Breast epithelium (tissue), 4 donors: ENCODE results near the gene HVCN1. TPM values are rescaled to one million over a fixed set of nuclear protein-coding genes. Genes with fewer than 3 reads are reported as not detected.

Experiments used
- DNase-seq, 2 donors: peaks; one replicate each; pipeline ENCODE4 v3.0.0-alpha.2; 2019; ENCODE audit warnings: low spot score in 2 of 2
- H3K27ac ChIP-seq, 2 donors: fragments of 200-600 bp; sonication (generic) in 1 of 2; one replicate each; pipeline ENCODE4 v1.5.1; 2016 to 2019; ENCODE audit warnings: mild to moderate bottlenecking in 1 of 2
- H3K27me3 ChIP-seq, 2 donors: fragments of 200-600 bp; sonication (generic) in 1 of 2; one replicate each; pipeline versions ENCODE4 v1.5.1 to v1.6.0; 2017 to 2019; ENCODE audit warnings: control low read depth in 1 of 2, mild to moderate bottlenecking in 1 of 2
- H3K36me3 ChIP-seq: fragments of 200-600 bp; one replicate; pipeline ENCODE4 v1.5.1; 2019
- H3K4me1 ChIP-seq, 2 donors: fragments of 200-600 bp; sonication (generic); one replicate each; pipeline ENCODE4 v1.5.1; 2016 to 2019; ENCODE audit warnings: control low read depth in 1 of 2
- H3K4me3 ChIP-seq, 3 donors: fragments of 200-600 bp; sonication (generic); 1 replicate in 2 of 3; 2 replicates in 1 of 3; pipeline ENCODE4 v1.5.1; 2016 to 2019; ENCODE audit warnings: mild to moderate bottlenecking in 3 of 3, moderate library complexity in 2 of 3
- H3K9me3 ChIP-seq, 2 donors: fragments of 200-600 bp; sonication (generic) in 1 of 2; one replicate each; pipeline ENCODE4 v1.5.1; 2016 to 2019; ENCODE audit warnings: control low read depth in 1 of 2
- CTCF ChIP-seq, 3 donors: fragments of 450-650 bp; IDR thresholded peaks; one replicate each; pipeline ENCODE4 v1.5.1; 2016 to 2017; ENCODE audit warnings: antibody characterized with exemption in 3 of 3, mild to moderate bottlenecking in 3 of 3, moderate library complexity in 3 of 3
- POLR2A ChIP-seq: fragments of 450-650 bp; IDR thresholded peaks from one replicate; pipeline ENCODE4 v1.6.1; 2016; ENCODE audit warnings: antibody characterized with exemption, mild to moderate bottlenecking, moderate library complexity
- POLR2AphosphoS5 ChIP-seq, 3 donors: sonication (generic); formaldehyde crosslinking; IDR thresholded peaks; one replicate each; pipeline ENCODE4 v1.6.1; 2017; ENCODE audit warnings: antibody characterized with exemption in 3 of 3
- intact Hi-C: fragments of 100-400 bp; cut with DNase I; formaldehyde crosslinking; loops from one replicate; pipeline ENCODE4 v1.15.1; 2023; ENCODE audit warnings: low total_unique reads
- total RNA-seq, 3 donors: library from RNA; depleted of rRNA; stranded (reverse); fragments of >200 nt; gene quantifications; one replicate each; pipeline ENCODE4 v1.1.0, GENCODE V29; 2016

HVCN1 gene
- total RNA-seq, 3 donors from 2014 or later: 2.6 to 16.6 (median 7.6) TPM

GRCh38 chr12:110677982-110678381 is 10.9 kb downstream of the HVCN1 start:
- H3K4me3 ChIP-seq: no peak overlapping the region
- H3K4me1 ChIP-seq: no peaks in the 10 kb centered on the region
- no peak for DNase-seq
- intact Hi-C loops: no loop called here
- TF ChIP-seq CTCF (IDR thresholded peaks at IDR 0.05) (no peak), POLR2AphosphoS5 (IDR thresholded peaks at IDR 0.05) (no peak), POLR2A (no peak)
- no peak overlapping the region for H3K27ac ChIP-seq
- H3K9me3 ChIP-seq: peaks cover 0 to 8% of the 10 kb centered on the region in 2 donors
- H3K36me3 ChIP-seq: no peaks in the 10 kb centered on the region
- H3K27me3 ChIP-seq: no peaks in the 10 kb centered on the region

GRCh38 chr12:110677206-110677911 is 11.6 kb downstream of the HVCN1 start:
- Histone ChIP-seq H3K27ac (no peak overlapping the region), H3K9me3 (peaks cover 0 to 8% of the 10 kb centered on the region in 2 donors), H3K27me3 (no peaks in the 10 kb centered on the region), H3K4me1 (no peaks in the 10 kb centered on the region), H3K4me3 (no peak overlapping the region), H3K36me3 (no peaks in the 10 kb centered on the region)
- DNase-seq: no peak
- intact Hi-C loops: no loop called here
- TF ChIP-seq POLR2A: no peak
- no peak for TF ChIP-seq CTCF (IDR thresholded peaks at IDR 0.05)
- no peak for TF ChIP-seq POLR2AphosphoS5 (IDR thresholded peaks at IDR 0.05)

GRCh38 chr12:110676171-110676570 is 12.7 kb downstream of the HVCN1 start:
- TF ChIP-seq POLR2A: no peak
- TF ChIP-seq POLR2AphosphoS5 (IDR thresholded peaks at IDR 0.05): no peak
- TF ChIP-seq CTCF (IDR thresholded peaks at IDR 0.05): no peak
- no peak overlapping the region for H3K4me3 ChIP-seq
- no peaks in the 10 kb centered on the region for H3K27me3 ChIP-seq
- no peaks in the 10 kb centered on the region for H3K36me3 ChIP-seq
- H3K4me1 ChIP-seq: no peaks in the 10 kb centered on the region
- no peak overlapping the region for H3K27ac ChIP-seq
- intact Hi-C loops: no loop called here
- peaks cover 0 to 8% of the 10 kb centered on the region in 2 donors for H3K9me3 ChIP-seq
- DNase-seq: no peak

GRCh38 chr12:110670161-110670701 is 18.7 kb downstream of the HVCN1 start:
- Histone ChIP-seq H3K27ac (no peak overlapping the region), H3K36me3 (no peaks in the 10 kb centered on the region), H3K27me3 (no peaks in the 10 kb centered on the region), H3K4me3 (no peak overlapping the region), H3K9me3 (peaks cover 3 to 13% of the 10 kb centered on the region in 2 donors), H3K4me1 (no peaks in the 10 kb centered on the region)
- no peak for DNase-seq
- intact Hi-C loops: no loop called here
- no peak for TF ChIP-seq POLR2AphosphoS5 (IDR thresholded peaks at IDR 0.05)
- no peak for TF ChIP-seq POLR2A
- TF ChIP-seq CTCF (IDR thresholded peaks at IDR 0.05): no peak

- Histone ChIP-seq H3K9me3 (peaks cover 8 to 23% of the 10 kb centered on the region in 2 donors), H3K36me3 (no peaks in the 10 kb centered on the region), H3K27ac (no peak overlapping the region), H3K27me3 (no peaks in the 10 kb centered on the region), H3K4me1 (no peaks in the 10 kb centered on the region), H3K4me3 (no peak overlapping the region)
- intact Hi-C loops: no loop called here
- no peak for DNase-seq
- TF ChIP-seq CTCF (IDR thresholded peaks at IDR 0.05): no peak
- no peak for TF ChIP-seq POLR2AphosphoS5 (IDR thresholded peaks at IDR 0.05)
- no peak for TF ChIP-seq POLR2A
Observed at GRCh38 chr12:110669193-110669502, 19.8 kb downstream of the HVCN1 start.
